ENCODE data around the gene TSR3. TPM values are rescaled to one million over a fixed set of nuclear protein-coding genes. Genes with fewer than 3 reads are reported as not detected.

Gene TSR3
- total RNA-seq, 4 donors from 2014 or later: 84.1 to 107 (median 96.7) TPM

- Histone ChIP-seq H3K27me3 (no peaks in the 10 kb centered on the region), H3K36me3 (peaks cover 23 to 27% of the 10 kb centered on the region in 2 donors), H3K27ac (no peak overlapping the region), H3K4me1 (peaks cover 9 to 11% of the 10 kb centered on the region in 2 donors), H3K9me3 (no peaks in the 10 kb centered on the region), H3K4me3 (replicated peaks in 1 of 3) (no peak overlapping the region)
- TF ChIP-seq CTCF (IDR thresholded peaks at IDR 0.05): no peak
- TF ChIP-seq POLR2A (IDR thresholded peaks at IDR 0.05): no peak
- no peak for DNase-seq
- intact Hi-C loops (cut with DNase I): no loop called here
- 76 to 91% methylated on average over 7 to 10 of the region's 17 CpGs for WGBS, 2 donors
Measured at GRCh38 chr16:1326946-1327618, 24.6 kb downstream of the TSR3 start.

GRCh38 chr16:1326391-1326790 is 25.3 kb downstream of the TSR3 start:
- DNase-seq: no peak
- intact Hi-C loops (cut with DNase I): no loop called here
- WGBS, 2 donors: 80 to 86% methylated on average over 13 to 16 of the region's 17 CpGs
- no peak for TF ChIP-seq CTCF (IDR thresholded peaks at IDR 0.05)
- no peak for TF ChIP-seq POLR2A (IDR thresholded peaks at IDR 0.05)
- Histone ChIP-seq H3K36me3 (peaks cover 28% of the 10 kb centered on the region in 2 donors), H3K27ac (no peak overlapping the region), H3K9me3 (no peaks in the 10 kb centered on the region), H3K27me3 (no peaks in the 10 kb centered on the region), H3K4me1 (peaks cover 2 to 4% of the 10 kb centered on the region in 2 donors), H3K4me3 (replicated peaks in 1 of 3) (no peak overlapping the region)

GRCh38 chr16:1325673-1326371 is 25.9 kb downstream of the TSR3 start:
- H3K4me1 ChIP-seq: no peaks in the 10 kb centered on the region
- H3K9me3 ChIP-seq: no peaks in the 10 kb centered on the region
- H3K36me3 ChIP-seq: peaks cover 31 to 34% of the 10 kb centered on the region in 2 donors
- WGBS, 2 donors: 84% methylated on average over 8 of the region's 20 CpGs; no CpG with 5 or more reads in 1 of the 2 donors
- intact Hi-C loops (cut with DNase I): no loop called here
- no peak overlapping the region for H3K4me3 ChIP-seq (replicated peaks in 1 of 3)
- TF ChIP-seq CTCF (IDR thresholded peaks at IDR 0.05) (no peak), POLR2A (IDR thresholded peaks at IDR 0.05) (no peak)
- no peak overlapping the region for H3K27ac ChIP-seq
- H3K27me3 ChIP-seq: no peaks in the 10 kb centered on the region
- DNase-seq: no peak

- TF ChIP-seq POLR2A (IDR thresholded peaks at IDR 0.05) (no peak), CTCF (IDR thresholded peaks at IDR 0.05) (no peak)
- no peak overlapping the region for H3K4me3 ChIP-seq (replicated peaks in 1 of 3)
- no peaks in the 10 kb centered on the region for H3K9me3 ChIP-seq
- H3K27ac ChIP-seq: no peak overlapping the region
- no peaks in the 10 kb centered on the region for H3K27me3 ChIP-seq
- H3K36me3 ChIP-seq: peaks cover 37 to 40% of the 10 kb centered on the region in 2 donors
- DNase-seq: no peak
- intact Hi-C loops (cut with DNase I): no loop called here
- 88 to 93% methylated on average over 9 to 15 of the region's 15 CpGs for WGBS, 2 donors
- no peaks in the 10 kb centered on the region for H3K4me1 ChIP-seq
Measured at GRCh38 chr16:1325261-1325660, 26.4 kb downstream of the TSR3 start.

- no peak overlapping the region for H3K4me3 ChIP-seq (replicated peaks in 1 of 3)
- H3K4me1 ChIP-seq: no peaks in the 10 kb centered on the region
- 81 to 87% methylated on average over 22 of the region's 22 CpGs for WGBS, 2 donors
- H3K27me3 ChIP-seq: no peaks in the 10 kb centered on the region
- H3K9me3 ChIP-seq: no peaks in the 10 kb centered on the region
- DNase-seq: no peak
- intact Hi-C loops (cut with DNase I): no loop called here
- no peak for TF ChIP-seq POLR2A (IDR thresholded peaks at IDR 0.05)
- peaks cover 46 to 49% of the 10 kb centered on the region in 2 donors for H3K36me3 ChIP-seq
- H3K27ac ChIP-seq: no peak overlapping the region
Measured at GRCh38 chr16:1324286-1324826, 27.3 kb downstream of the TSR3 start.

Data from thyroid gland (tissue), 4 donors.